ENCODE results near the gene RIPOR2.

The RIPOR2 gene

GRCh38 chr6:24874776-24875533, 60.8 kb downstream of the RIPOR2 start:
- DNase-seq, result no peak

GRCh38 chr6:24874128-24874527, 61.6 kb downstream of the RIPOR2 start:
- DNase-seq, result no peak

GRCh38 chr6:24872779-24873178, 63.0 kb downstream of the RIPOR2 start:
- no peak for DNase-seq

DNA sequence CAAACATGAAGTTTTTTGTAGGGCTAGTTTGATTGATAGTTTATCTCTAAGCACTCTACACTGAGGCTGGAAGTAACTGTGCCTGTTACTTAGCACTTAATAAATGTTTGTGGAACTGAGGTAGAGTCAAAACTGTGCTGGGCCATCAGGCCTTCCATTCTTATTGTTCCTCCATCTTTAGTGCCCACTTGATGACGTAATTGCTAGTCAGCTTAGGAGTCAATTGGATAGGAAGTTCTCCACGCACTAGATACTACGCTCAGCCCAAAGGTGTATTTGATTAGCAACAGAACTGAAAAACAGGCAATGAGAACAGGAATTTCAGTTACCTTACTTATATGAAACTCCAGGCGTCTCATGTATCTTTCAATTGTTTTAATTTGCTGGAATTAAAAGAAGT, 67.0 kb downstream of the RIPOR2 start:
- DNase-seq, result no peak

DNA sequence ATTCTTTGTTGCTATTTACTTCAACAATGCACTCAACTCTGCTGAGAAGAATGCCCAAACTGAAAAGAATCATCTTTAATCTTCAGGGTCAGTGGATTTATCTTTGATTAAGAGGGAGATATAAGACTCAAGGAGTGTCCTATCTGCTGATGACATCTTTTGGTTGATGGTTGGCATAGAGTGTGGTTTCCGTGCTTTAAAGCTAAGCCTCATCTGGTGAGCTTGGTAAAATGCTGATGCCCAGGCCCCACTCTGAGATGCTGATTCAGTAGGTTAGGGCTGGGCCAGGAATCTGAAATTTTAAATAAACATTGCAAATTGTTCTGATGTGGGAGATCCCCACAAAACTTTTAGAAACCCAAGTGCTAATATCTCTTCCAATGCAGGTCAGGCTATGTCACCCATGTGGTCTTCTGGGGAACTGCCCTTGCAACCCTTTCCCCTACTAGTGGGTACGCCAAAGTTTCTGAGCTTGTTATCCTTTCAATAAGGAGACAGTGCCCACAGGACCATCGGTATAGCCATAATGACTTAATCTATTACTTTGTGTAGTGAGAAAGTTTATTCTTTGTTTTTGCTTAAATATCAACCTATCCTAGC, 68.6 kb downstream of the RIPOR2 start:
- DNase-seq, result peak in 1 of 6 experiments; percentile 11

- DNase-seq, result peak in 3 of 6 experiments; percentile 6 to 22 (median 21)
Measured at GRCh38 chr6:24865161-24865560, 70.6 kb downstream of the RIPOR2 start.

- DNase-seq, result no peak
Measured at GRCh38 chr6:24864343-24864742, 71.4 kb downstream of the RIPOR2 start.

DNA sequence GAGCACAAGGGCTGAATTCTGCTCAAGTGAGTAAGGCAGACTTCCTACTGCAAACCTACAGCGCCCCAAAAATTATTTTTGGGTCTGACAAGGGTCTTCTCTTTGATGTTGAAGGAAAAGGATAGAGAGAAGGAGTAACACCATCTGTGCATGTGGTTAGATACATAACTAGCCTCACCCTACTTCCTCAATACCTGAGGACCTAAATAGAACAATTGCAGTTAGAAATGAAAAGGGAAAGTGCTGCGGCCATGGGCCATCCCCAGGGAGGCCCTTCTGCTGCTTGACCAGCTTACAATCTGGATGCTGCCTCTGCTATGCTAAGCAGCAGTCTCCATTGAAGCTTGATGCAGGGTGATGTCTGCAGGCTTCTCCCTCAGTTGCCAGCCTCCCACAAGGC, 73.8 kb downstream of the RIPOR2 start:
- DNase-seq, result no peak

DNA sequence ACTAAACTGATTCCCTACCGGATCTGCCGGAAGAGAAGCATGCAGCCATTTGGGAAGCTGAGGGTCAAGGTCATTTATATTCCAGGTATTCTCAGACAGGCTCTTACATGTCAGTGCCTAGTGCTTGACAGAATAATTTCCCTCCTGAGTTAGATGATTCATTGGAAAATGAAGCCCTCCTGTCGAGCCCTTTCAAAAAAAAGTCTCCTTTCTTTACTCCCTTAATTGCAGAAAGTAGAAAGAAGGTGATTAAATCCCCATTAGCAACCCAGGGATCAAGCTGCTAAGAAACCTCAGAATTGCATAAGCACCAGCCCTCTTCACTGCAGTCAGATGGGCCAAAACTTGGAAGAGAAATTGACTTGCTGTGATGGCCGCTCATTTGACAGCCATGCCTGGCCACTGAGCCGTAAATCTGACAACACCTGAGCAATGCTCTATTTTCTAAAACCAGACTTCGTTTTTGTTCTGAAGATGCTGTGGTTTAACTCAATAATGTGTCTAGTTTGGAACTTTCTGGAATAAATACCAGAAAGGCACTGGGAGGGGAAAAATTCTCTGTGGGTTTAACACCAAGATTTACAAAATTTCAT, 76.1 kb downstream of the RIPOR2 start:
- DNase-seq, result no peak

- no peak for DNase-seq
Measured at GRCh38 chr6:24859132-24859531, 76.6 kb downstream of the RIPOR2 start.

DNA sequence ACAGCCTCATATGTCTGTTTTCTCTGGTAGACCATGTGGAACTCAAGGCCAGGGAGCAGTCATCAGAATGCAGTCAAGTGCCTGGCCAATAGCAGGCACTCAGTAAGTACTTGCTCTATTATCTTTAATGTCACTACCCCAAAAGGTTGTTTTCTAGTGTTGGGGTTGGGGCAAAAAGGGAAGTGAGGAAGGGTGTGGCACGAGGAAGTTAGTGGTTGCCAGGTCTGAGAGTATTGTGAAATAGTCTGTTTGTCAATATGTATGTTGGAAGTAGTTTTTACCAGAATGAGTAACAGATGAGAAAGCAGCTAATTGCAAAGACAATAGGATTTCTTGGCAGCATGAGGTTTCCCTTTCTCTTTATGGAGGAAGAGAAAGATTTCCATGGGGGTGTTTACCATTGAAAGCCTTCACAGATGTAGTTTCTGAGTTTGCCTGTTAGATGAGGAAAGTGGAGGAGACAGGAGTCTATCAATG, 77.5 kb downstream of the RIPOR2 start:
- DNase-seq, result peak in 3 of 6 experiments; percentile 8 to 59 (median 53)

DNA sequence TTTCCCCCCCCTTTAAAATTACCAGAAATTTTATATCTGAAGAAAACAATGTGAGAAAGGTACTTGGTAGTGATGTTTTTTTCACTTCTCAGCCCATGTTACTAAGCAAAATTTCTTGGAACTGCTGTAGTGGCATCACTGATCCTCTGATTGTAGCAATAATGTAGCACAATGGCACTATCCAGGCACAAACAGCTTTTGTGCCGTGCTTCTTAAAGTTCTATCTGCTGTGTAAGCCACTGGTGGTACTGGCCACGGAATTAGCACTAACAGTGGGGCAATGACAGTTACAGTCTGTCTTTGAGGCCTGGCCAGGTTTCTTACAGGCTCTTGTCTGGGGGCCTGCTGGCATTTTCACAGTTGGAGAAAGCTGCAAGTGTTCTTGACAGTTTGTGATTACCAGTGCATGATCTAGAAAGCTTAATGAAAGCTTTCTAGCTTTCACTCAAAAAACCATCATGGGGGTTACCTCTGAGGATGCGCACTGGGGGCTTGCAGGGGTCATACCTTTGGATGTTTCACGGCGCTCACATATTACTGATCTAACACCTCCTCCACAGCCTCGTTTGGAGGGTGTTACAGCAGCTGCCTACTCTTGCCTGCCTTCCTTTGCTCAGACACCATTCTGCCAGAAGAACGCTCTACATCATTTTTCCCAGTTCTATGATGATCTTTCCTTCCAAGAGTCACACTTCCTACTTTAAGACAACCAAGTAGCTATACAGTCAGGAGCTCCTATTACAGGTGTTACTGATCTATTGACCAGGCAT, 78.7 kb downstream of the RIPOR2 start:
- peak in 2 of 6 experiments; percentile 20 to 37 for DNase-seq

GRCh38 chr6:24856246-24856599, 79.5 kb downstream of the RIPOR2 start:
- DNase-seq, result no peak

DNA sequence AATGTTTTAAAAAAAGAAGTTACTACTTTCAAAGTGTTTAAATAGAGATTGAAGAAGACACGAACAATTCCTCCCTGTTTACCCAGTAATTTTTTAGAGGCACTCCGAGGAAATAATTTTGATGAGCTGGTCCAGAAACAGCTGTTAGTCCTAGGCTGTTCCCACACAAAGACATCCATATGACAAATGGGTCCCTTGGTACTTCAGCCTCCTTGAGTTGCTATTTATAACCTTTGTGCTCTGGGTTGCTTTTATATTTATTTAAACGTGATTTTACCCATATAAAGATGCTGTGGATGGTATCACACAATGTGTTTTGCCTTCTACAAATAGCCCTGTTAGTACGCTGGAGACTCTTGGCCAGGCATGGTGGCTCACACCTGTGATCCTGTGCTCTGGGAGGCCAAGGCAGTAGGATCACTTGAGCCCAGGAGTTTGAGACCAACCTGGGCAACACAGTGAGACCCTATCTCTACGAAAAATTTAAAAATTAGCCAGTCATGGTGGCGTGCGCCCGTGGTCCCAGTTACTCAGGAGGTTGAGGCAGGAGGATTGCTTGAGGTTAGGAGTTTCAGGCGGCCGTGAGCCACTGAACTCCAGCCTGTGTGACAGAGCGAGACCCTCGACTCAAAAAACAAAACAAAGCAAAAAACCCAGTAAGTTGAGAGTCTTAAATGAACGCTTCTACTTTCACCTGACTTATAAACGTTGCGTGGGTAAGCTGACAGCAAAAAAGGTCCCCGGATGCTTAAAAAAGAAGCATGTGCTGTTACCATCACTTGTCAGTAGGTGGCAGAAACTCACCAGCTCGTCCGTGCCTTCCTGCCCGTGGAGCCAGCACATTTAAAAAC, 80.1 kb downstream of the RIPOR2 start:
- peak; percentile 16 to 82 (median 63) for DNase-seq

DNA sequence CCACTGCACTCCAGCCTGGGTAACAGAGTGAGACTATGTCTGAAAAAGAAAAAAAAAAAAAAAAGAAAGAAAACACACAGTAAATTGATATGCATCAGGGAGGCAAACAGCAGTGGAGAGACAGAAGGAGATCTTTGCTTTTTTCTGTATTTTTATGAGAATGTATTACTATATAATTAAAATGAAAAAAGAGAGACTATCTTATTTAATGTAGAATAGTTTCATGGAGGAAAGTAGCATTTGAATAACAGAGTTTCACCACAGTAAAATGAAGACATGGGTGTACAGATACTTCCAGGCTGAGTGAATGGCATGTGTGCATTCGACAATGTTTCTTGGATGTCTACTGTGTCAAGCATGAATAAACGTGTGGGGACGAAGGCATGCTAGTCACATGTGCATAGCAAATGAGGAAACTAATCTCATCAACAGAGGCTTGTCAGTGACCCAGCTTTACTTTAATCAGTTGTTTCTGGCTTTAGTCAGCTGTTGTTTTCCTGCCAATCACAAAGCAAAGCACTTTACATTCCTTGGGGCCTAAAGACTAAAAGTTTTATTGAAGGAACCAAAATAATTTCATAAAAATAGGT, 81.6 kb downstream of the RIPOR2 start:
- no peak for DNase-seq

DNA sequence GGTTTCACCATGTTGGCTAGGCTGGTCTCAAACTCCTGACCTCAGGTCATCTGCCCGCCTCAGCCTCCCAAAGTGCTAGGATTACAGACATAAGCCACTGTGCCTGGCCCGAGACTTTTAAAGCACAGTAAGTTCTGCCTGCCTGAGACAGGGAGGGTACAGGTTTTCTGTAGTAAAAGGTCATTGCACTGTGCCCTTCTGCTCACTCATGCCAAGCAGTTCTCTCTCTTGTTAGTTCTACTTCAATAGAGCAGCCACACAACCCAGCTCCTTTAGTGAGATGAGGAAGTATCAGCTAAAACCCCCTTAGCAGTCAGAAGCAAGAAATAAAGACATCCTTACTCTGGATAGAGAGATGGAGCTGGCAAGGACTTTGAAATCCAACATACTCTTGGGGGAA, 84.7 kb downstream of the RIPOR2 start:
- no peak for DNase-seq

GRCh38 chr6:24849713-24850112, 86.0 kb downstream of the RIPOR2 start:
- DNase-seq, result no peak

GRCh38 chr6:24848461-24848860, 87.3 kb downstream of the RIPOR2 start:
- DNase-seq, result no peak

GRCh38 chr6:24847402-24847801, 88.4 kb downstream of the RIPOR2 start:
- DNase-seq, result no peak

GRCh38 chr6:24845578-24845977, 90.2 kb downstream of the RIPOR2 start:
- DNase-seq, result peak in 1 of 6 experiments; percentile 7

- DNase-seq, result no peak
Measured at GRCh38 chr6:24844903-24845302, 90.9 kb downstream of the RIPOR2 start.

GRCh38 chr6:24844061-24844460, 91.7 kb downstream of the RIPOR2 start:
- DNase-seq, result no peak
